C4-2B (cell line): ENCODE data around the gene NUP214.

Experiments
- H3K27ac ChIP-seq: fragments of 450-650 bp; 2 replicates; pipeline ENCODE4 v1.5.1; 2017
- ZFX ChIP-seq: fragments of 450-650 bp; IDR thresholded peaks from 2 replicates; pipeline ENCODE4 v1.6.1; 2017
- TF ChIP-seq, protein P1 (sequence below): fragments of 450-650 bp; conservative IDR thresholded peaks from 2 replicates; pipeline ENCODE4 v1.5.1; 2017; ENCODE audit warnings: mild to moderate bottlenecking

NUP214 gene

DNA sequence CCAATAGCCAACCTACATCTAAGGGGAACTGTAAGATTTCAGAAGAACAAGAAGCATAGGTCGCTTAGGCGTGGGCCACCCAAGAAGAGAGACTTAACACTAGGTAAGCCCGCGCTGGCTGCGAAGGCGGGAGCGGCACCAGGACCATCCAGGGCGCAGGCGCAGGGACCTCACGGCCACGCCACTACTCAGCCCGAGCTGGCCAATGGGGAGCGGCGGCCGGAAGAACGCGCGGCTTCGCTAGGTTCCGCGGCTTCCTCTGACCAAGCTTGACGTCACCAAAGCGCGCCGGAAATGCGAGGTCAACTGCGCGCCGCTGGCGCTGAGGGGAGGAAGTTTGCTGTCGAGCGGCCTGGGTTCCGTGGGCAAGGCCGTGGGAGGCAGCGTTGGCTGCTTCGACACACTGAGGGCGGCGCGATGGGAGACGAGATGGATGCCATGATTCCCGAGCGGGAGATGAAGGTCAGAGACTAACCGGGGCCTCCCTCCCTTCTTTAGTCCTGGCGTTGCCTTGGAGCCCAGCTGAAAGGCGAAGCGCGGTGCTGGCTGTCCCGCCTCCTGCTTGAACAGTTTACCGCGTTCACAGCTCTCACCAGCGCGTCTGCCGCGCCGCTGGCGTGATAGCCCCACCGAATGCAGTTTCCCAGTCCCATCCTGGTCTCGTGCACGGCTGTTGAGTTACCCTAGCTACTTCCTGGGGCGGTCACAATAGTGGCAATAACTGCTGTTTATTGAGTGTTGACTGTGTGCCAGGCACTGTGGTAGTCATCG is at the start of gene NUP214:
NUP214 (plus strand) TSS at position 299 of the 771 bp plus-strand sequence; CDS start at position 418, 119 bp downstream.
- peak within 1 kb of the TSS; percentile 88 for H3K27ac ChIP-seq
- TF ChIP-seq, protein P1, sequence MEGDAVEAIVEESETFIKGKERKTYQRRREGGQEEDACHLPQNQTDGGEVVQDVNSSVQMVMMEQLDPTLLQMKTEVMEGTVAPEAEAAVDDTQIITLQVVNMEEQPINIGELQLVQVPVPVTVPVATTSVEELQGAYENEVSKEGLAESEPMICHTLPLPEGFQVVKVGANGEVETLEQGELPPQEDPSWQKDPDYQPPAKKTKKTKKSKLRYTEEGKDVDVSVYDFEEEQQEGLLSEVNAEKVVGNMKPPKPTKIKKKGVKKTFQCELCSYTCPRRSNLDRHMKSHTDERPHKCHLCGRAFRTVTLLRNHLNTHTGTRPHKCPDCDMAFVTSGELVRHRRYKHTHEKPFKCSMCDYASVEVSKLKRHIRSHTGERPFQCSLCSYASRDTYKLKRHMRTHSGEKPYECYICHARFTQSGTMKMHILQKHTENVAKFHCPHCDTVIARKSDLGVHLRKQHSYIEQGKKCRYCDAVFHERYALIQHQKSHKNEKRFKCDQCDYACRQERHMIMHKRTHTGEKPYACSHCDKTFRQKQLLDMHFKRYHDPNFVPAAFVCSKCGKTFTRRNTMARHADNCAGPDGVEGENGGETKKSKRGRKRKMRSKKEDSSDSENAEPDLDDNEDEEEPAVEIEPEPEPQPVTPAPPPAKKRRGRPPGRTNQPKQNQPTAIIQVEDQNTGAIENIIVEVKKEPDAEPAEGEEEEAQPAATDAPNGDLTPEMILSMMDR, result no peak
- peak; percentile 92 for TF ChIP-seq ZFX

DNA sequence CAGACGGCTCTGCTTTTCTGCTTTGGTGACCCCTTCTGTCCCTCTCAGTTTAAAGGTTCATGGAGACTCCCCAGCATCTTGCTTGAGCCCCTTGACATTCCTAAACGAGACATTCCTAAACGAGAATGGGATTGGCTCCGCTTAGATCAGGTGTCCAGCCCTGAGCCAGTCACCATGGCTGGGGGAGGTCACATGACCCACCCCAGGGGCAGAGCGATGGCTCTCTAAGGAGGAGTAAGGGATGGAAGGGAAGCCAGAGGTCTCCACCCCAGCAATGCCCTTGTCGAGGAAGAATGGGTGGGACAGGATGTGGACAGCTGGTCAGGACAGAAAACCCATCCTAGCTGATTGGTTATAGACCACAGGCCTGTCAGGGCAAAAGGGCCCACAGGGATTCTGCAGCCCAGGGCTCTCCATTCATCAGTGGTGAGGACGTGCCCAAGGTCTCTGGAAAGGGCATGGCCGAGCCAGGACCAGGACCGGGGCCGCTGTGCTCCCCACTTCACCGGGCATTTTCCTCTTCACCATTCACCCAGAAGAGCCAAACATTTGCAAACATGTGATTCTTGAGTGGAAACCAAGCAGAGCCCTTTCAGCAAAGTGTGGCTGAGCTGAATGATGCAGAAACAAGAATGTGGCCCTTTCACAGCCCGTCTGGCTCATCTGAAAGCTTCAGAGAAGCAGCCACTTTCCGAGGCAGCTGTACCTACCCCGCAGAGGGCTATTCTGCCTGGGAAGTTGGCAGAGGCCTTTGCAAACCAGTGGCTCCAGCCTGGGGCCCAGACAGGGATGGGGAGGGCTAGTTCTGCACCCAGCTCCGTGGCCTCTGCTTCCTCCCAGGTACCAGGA is 48.8 kb upstream of the NUP214 start:
- TF ChIP-seq, protein P1, result no peak
- TF ChIP-seq ZFX, result 0 out of 2 replicates have a peak, but pooled peaks have one; percentile 7
- no peak overlapping the region for H3K27ac ChIP-seq

DNA sequence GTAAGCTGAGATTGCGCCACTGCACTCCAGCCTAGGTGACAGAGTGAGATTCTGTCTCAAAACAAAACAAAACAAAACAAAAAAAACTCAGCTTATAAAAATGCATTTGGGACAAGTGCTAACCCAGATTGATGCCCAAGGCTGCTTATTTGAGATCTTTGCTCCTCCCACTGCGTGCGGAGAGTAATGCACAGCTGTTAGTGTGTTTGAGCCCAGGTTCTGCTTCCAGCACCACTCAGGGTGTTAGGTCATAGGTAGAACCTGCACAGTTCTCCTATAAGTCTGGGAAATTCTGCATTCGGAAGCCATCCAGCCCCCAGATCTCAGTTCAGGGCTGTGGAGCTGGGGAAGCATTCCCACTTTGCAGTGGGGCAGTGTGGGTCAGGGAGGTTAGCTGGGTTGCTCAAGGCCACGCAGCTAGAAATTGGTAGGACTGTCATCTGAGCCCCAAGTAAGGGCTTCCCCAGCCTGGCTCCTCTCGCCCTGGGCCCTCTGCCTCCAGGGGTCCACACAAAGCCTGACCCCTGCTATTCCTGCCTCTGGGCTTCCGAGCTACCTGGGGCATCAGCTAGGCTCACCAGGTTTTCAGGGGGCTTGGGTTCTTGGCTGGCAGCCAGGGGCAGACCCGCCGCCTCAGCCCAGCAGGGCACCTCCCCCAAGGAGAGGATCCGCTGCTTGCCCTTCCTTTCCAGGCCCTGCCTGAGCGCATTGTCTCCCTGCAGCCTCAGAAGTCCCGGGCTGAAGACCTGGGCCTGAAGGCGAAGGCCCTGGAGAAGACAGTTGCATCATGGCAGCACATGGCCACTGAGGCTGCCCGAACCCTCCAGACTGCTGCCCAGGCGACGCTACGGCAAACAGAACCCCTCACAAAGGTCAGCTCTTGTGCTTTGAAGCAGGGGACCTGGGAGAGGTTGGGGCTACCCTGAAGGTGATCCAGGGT is 46.7 kb upstream of the NUP214 start:
- TF ChIP-seq ZFX, result no peak
- TF ChIP-seq, protein P1, result no peak

DNA sequence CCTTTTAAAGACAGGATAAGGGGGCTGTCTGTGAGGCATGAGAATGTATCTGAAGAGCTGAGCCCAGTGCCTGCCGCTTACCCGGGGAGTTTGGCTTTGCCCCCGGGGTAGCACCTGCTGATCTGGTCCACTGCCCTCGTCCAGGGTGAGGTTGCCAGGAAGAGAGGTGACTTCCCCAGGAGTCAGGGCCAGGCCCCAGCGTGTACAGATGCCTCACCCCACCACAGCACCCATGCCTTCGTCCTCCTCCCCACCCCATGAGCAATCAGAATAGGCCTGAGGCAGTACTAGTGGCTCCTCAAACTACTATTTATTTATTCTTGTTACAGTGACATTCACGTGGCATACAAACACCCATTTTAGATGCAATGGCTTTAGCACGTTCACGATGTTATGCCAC is 44.8 kb upstream of the NUP214 start:
- TF ChIP-seq, protein P1, result no peak
- TF ChIP-seq ZFX, result no peak
- H3K27ac ChIP-seq, result no peak overlapping the region

More for the DNA sequence above, 46.7 kb upstream of the NUP214 start:
- no peak overlapping the region for H3K27ac ChIP-seq

DNA sequence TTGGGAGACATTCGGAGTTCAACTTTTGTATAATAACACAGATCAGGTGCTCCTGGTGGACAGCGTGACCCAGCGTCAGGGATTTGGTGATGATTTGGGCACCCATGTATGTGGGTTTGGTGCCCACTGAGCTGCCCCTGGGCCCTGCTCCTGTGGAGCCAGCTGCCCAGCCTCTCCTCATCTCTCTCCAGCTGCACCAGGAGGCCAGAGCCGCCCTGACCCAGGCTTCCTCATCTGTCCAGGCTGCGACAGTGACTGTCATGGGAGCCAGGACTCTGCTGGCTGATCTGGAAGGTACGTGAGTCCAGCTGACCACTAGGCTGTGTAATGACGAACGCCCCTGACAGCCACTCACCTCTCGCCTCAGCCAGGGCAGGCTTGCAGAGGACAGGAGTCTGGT is 43.5 kb upstream of the NUP214 start:
- no peak overlapping the region for H3K27ac ChIP-seq

DNA sequence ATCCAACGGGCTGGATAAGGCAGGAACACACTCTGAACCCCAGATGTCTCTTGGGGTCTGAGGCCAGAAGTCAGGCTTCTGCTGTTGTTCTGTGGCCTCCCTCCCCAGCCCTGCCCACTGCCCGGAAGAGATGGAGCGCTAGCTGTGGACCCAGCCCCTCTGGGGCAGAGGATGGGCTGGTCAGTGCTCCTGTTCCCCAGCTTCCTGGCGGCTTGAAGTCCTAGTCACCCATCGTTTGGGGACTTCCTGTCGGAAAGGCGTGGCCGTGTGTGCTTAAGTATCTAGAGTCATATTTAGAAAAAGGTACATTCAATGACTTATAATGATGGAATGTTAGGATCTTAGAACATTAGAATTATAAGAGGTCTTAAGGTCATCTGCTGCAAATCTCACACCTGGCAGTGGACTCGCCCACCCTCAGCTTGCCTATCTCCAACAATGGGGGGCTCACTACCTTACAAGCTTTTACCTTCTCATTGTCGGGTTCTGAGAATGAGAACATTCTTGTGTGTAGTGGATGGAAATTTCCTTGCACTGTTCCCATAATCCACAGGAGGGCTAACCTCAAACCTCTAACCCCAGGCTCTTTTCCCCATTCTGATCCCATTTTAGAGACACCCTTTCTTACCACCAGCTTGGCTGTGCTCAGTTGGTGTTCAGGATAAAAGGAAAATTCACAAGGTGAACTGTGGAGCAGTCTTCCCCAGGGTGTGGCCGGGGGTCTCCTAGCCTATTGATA is 42.4 kb upstream of the NUP214 start:
- no peak overlapping the region for H3K27ac ChIP-seq
- TF ChIP-seq, protein P1, result no peak
- no peak for TF ChIP-seq ZFX

More for the DNA sequence above, 43.5 kb upstream of the NUP214 start:
- TF ChIP-seq, protein P1, result no peak
- no peak for TF ChIP-seq ZFX
